Activated CD8-positive, alpha-beta T cell treated with anti-CD3 and anti-CD28 coated beads for 36 hours (primary cell): ENCODE data around the gene ADGRL1. TPM values are rescaled to one million over a fixed set of nuclear protein-coding genes. Genes with fewer than 3 reads are reported as not detected.
"Not testable (repeated sequence)": the region's sequence is repeated elsewhere in the genome, so short reads cannot be mapped to it uniquely, and the experiment has no call there.

Experiments
- ATAC-seq: fragments of 200-7000 bp; cut with Tn5 transposase; one replicate; pipeline ENCODE4 v1.10.0; 2021; ENCODE audit warnings: mild to moderate bottlenecking, moderate library complexity
- CTCF ChIA-PET: fragments of 350-600 bp; sonication (Branson Sonifier 250); formaldehyde crosslinking; loops from one replicate; lab custom pipeline; 2021; ENCODE audit warnings: antibody characterized with exemption; lab: Charles Lee
- POLR2A ChIA-PET: fragments of 350-600 bp; sonication (Branson Sonifier 250); formaldehyde crosslinking; loops from one replicate; lab custom pipeline; 2021; ENCODE audit warnings: antibody characterized with exemption; lab: Charles Lee
- DNase-seq: peaks from one replicate; pipeline ENCODE4 v3.0.0-alpha.2; 2020
- H3K27ac Mint-ChIP-seq: one replicate; pipeline ENCODE4 v1.8.0; 2021; ENCODE audit warnings: mild to moderate bottlenecking, mixed read lengths
- H3K27me3 Mint-ChIP-seq: one replicate; pipeline ENCODE4 v1.8.0; 2021; ENCODE audit warnings: mixed read lengths
- H3K36me3 Mint-ChIP-seq: one replicate; pipeline ENCODE4 v1.8.0; 2021; ENCODE audit warnings: low read depth, mixed read lengths
- H3K4me1 Mint-ChIP-seq: one replicate; pipeline ENCODE4 v1.8.0; 2021; ENCODE audit warnings: low read depth, mixed read lengths
- H3K4me3 Mint-ChIP-seq: one replicate; pipeline ENCODE4 v1.8.0; 2021; ENCODE audit warnings: mild to moderate bottlenecking, moderate library complexity, mixed read lengths
- H3K9me3 Mint-ChIP-seq: one replicate; pipeline ENCODE4 v1.8.0; 2021; ENCODE audit warnings: mixed read lengths
- intact Hi-C: fragments of 100-400 bp; cut with micrococcal nuclease; formaldehyde crosslinking; loops from one replicate; pipeline ENCODE4 v1.10.0; 2022
- total RNA-seq, 2 experiments: library from RNA; stranded (reverse); gene quantifications; one replicate each; pipeline ENCODE4 v1.2.3, GENCODE V29; 2021
- TF ChIP-seq, protein P1 (sequence below): fragments of 200-600 bp; IDR thresholded peaks from one replicate; pipeline ENCODE4 v1.8.0; 2022; ENCODE audit warnings: antibody characterized with exemption, mild to moderate bottlenecking

The ADGRL1 gene
- total RNA-seq, 2 experiments from 2014 or later, result 11.8 to 14.5 TPM

DNA sequence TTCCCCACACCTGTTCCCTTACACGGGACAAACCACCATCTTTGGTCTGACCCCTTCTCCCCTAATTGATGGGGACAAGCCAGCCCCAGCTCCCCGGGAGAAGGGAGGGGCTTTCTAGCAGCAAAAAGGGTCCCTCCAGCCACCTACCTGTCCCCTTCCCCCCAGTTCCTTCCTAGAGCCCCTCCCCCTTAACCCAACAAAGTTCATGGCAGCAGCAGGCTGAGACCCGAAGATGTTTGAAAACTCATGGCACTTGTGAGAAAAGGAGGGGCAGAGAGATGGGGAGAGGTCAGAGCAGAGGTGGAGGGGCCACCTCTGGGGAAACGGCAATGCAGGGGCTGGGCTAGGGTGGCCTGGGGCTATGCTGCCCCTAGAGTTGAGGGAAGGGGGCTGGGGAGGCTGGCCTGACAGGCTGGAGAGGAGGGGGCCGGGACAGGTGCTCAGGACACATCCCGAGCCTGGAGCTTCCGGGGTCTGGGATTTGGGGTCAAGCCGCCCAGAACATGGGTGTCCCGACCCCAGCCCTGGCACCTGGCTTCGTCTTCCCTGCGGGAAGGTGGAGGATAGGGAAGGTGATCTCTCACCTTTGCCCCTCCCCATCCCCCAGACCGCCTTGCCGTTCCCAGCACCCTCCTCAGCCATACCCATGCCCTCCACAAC, 57.1 kb downstream of the ADGRL1 start:
- ATAC-seq, result no peak
- no peak for DNase-seq
- ChIA-PET CTCF (interaction anchor here (1.1 to 4.2 kb wide), 5 partner anchors 11 to 199 kb away, joined by 3 to 39 read pairs (median 10); partner anchors contain the start of gene ASF1B), POLR2A (interaction anchor here (0.6 to 1.3 kb wide), 4 partner anchors 11 to 261 kb away, joined by 3 to 5 read pairs (median 4); no protein-coding TSS in a partner anchor)
- no peaks in the 10 kb centered on the region for H3K27me3 Mint-ChIP-seq
- intact Hi-C loops, result no loop called here
- peak overlapping the region; percentile 88 for H3K27ac Mint-ChIP-seq
- no peaks in the 10 kb centered on the region for H3K9me3 Mint-ChIP-seq
- H3K4me3 Mint-ChIP-seq, result peak overlapping the region; percentile 60
- TF ChIP-seq, protein P1, sequence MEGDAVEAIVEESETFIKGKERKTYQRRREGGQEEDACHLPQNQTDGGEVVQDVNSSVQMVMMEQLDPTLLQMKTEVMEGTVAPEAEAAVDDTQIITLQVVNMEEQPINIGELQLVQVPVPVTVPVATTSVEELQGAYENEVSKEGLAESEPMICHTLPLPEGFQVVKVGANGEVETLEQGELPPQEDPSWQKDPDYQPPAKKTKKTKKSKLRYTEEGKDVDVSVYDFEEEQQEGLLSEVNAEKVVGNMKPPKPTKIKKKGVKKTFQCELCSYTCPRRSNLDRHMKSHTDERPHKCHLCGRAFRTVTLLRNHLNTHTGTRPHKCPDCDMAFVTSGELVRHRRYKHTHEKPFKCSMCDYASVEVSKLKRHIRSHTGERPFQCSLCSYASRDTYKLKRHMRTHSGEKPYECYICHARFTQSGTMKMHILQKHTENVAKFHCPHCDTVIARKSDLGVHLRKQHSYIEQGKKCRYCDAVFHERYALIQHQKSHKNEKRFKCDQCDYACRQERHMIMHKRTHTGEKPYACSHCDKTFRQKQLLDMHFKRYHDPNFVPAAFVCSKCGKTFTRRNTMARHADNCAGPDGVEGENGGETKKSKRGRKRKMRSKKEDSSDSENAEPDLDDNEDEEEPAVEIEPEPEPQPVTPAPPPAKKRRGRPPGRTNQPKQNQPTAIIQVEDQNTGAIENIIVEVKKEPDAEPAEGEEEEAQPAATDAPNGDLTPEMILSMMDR, result no peak
- peaks cover 38% of the 10 kb centered on the region for H3K4me1 Mint-ChIP-seq
- no peaks in the 10 kb centered on the region for H3K36me3 Mint-ChIP-seq

DNA sequence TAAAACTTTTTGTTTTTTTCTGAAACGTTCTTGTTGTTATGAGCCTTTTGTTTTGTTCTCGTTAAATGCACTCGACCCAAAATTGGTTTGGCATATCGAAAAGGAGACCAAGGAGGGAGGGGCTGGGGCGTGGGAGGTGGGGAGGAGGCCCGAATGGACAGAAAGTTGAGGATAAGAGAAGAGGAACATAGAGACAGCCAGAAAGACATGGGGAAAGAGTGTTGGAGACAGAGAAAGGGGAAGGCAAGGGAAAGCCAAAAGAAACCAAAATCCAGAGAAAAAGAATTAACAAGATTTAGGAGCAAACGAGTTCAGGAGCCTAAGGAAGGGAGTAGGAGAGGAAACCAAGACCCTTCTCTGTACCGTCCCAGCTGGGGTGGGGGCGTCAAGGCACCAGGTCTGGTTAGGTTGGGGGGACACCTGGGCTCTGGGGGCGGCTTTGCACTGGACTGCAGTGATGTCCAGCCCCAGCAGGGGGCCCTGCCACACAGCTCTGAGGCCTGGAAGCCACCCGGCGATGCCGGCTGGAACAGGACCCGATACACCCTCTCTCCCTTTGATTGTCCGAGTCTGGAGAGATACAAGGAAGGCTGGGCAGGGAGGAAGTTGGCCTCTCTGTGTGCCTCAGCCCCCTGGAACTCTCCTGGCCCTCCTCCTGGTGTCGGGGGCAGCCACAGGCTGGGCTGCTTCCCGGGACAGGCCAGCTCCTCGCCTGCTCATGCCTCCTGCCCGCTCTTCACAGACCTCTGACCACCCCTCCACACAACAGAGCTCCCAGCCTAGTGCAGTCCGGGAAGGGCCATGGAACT, 58.0 kb downstream of the ADGRL1 start:
- intact Hi-C loops, result no loop called here
- H3K27ac Mint-ChIP-seq, result peak overlapping the region; percentile 88
- H3K4me3 Mint-ChIP-seq, result peak overlapping the region; percentile 60
- DNase-seq (peak; percentile 73), ATAC-seq (peak; percentile 78)
- no peaks in the 10 kb centered on the region for H3K36me3 Mint-ChIP-seq
- no peaks in the 10 kb centered on the region for H3K27me3 Mint-ChIP-seq
- H3K4me1 Mint-ChIP-seq, result peaks cover 38% of the 10 kb centered on the region
- no peaks in the 10 kb centered on the region for H3K9me3 Mint-ChIP-seq
- TF ChIP-seq, protein P1, result peak; percentile 68
- ChIA-PET POLR2A (interaction anchor here (1.0 to 1.3 kb wide), 3 partner anchors 10 to 262 kb away, joined by 3 to 5 read pairs (median 4); no protein-coding TSS in a partner anchor), CTCF (interaction anchor here (0.6 to 4.2 kb wide), 4 partner anchors 10 to 208 kb away, joined by 3 to 39 read pairs (median 10); partner anchors contain the start of gene ASF1B)

DNA sequence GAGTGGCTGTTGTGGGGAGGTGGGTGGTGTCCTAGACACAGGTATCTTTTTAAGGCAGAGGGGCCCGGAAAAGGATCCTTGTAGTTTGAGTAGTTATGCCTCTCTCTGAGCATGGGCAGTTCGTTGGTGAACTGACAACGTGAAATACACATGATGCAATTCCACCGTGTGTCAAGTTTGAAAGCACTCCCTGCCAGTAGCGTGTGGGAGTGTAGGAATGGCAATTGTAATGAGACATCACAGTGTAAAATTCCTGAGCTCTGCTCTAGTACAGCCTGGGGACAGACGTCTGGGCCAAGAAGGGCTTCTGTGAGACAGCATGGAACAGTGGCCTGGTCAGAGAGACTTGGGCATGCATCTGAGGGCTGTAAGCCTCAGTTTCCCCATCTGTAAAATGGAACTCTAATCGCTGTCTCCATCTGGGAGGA, 59.2 kb downstream of the ADGRL1 start:
- Mint-ChIP-seq H3K27me3 (no peaks in the 10 kb centered on the region), H3K4me1 (peaks cover 44% of the 10 kb centered on the region), H3K27ac (no peak overlapping the region), H3K36me3 (no peaks in the 10 kb centered on the region), H3K4me3 (no peak overlapping the region), H3K9me3 (no peaks in the 10 kb centered on the region)
- CTCF ChIA-PET, result interaction anchor here (0.7 to 4.2 kb wide), 4 partner anchors 9 to 758 kb away, joined by 3 to 39 read pairs (median 9); partner anchors contain the start of gene ASF1B
- DNase-seq (no peak), ATAC-seq (no peak)
- POLR2A ChIA-PET, result interaction anchor here (0.5 to 1.6 kb wide), 3 partner anchors 9 to 271 kb away, joined by 3 to 7 read pairs (median 5); no protein-coding TSS in a partner anchor
- TF ChIP-seq, protein P1, result no peak
- intact Hi-C loops, result no loop called here

DNA sequence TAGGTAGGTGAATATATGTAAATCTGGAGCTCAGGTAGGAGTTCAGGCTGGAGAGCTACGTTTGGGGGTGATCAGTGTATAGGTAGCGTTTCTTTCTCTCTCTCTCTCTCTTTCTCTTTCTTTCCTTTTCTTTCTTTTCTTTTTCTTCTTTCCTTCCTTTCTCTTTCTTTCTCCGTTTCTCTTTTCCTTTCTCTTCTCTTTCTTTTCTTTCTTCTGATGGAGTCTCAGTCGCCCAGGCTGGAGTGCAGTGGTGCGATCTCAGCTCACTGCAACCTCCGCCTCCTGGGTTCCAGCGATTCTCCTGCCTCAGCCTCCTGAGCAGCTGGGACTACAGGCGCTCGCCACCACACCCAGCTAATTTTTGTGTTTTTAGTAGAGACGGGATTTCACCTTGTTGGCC, 59.8 kb downstream of the ADGRL1 start:
- POLR2A ChIA-PET, result interaction anchor here (0.5 to 2.0 kb wide), 4 partner anchors 10 to 272 kb away, joined by 3 to 7 read pairs (median 5); partner anchors contain the start of gene ASF1B
- H3K4me1 Mint-ChIP-seq, result peaks cover 49% of the 10 kb centered on the region
- H3K27me3 Mint-ChIP-seq, H3K4me3 Mint-ChIP-seq, H3K9me3 Mint-ChIP-seq, H3K36me3 Mint-ChIP-seq, intact Hi-C loops, DNase-seq, ATAC-seq: not testable (repeated sequence)
- CTCF ChIA-PET, result interaction anchor here (0.7 to 4.2 kb wide), 6 partner anchors 9 to 757 kb away, joined by 3 to 39 read pairs (median 3); partner anchors contain the start of gene ASF1B
- H3K27ac Mint-ChIP-seq, result peak overlapping the region; percentile 27

DNA sequence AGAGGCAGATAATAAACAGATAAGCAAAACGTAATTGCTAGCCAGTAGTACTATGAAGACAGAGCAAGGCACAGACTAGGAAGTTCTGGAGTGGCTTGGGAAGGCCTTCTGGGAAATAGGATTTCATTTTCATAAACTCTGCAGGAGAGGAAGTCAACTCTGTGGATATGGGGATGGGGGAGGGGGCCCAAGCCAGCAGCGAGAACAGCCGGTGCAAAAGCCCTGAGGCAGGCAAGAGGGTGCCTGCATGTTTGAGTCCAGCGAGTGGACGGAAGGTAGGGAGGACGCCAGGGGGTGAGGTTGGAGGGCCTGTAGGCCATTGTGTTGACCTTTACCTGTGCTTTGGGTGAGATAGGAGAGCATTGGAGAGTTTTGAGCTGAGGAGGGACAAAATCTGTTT, 60.6 kb downstream of the ADGRL1 start:
- H3K27ac Mint-ChIP-seq, result no peak overlapping the region
- POLR2A ChIA-PET, result interaction anchor here (2.0 kb wide), 1 partner anchor 9 kb away, joined by 5 read pairs; the partner anchor contains the start of gene ASF1B

More for the DNA sequence above, 60.6 kb downstream of the ADGRL1 start:
- Mint-ChIP-seq H3K4me3 (no peak overlapping the region), H3K36me3 (peaks cover 2% of the 10 kb centered on the region), H3K27me3 (no peaks in the 10 kb centered on the region), H3K4me1 (peaks cover 52% of the 10 kb centered on the region), H3K9me3 (no peaks in the 10 kb centered on the region)
- CTCF ChIA-PET, result interaction anchor here (0.8 to 4.2 kb wide), 6 partner anchors 8 to 203 kb away, joined by 3 to 39 read pairs (median 3); partner anchors contain the start of gene ASF1B
- DNase-seq (no peak), ATAC-seq (no peak)
- TF ChIP-seq, protein P1, result no peak
- intact Hi-C loops, result no loop called here
